ENCODE data around the gene COL4A1. TPM values are rescaled to one million over a fixed set of nuclear protein-coding genes. Genes with fewer than 3 reads are reported as not detected.

COL4A1 gene
- total and polyA plus RNA-seq, 2 of the 13 experiments (the other 11 are each of a cell fraction or from before 2014, with no cell fraction given) = not detected

- intact Hi-C loops (cut with micrococcal nuclease; ENCODE audit: unreplicated experiment) (no loop called here), in situ Hi-C loops (cut with HindIII; ENCODE audit: extremely low pct_ligation_motif_present, low pct_unique_long_range_greater_than_20kb) (no loop called here)
- H3K9ac ChIP-seq (ENCODE audit: insufficient read depth, low read depth, low read length) = no peak overlapping the region
- no peaks in the 10 kb centered on the region for H4K20me1 ChIP-seq (ENCODE audit: insufficient read depth, low read length)
- H3K27me3 ChIP-seq (ENCODE audit: control insufficient read depth in 1 of 2, insufficient read depth in 2 of 2, low read length in 2 of 2) = peaks cover 0 to 27% of the 10 kb centered on the region in 2 experiments; a peak in 3 of 5 replicates
- ChIA-PET CTCF (ENCODE audit: low intra/inter-chr PET ratio, low total read pairs) (no interaction called here), POLR2A (no interaction called here)
- no peaks in the 10 kb centered on the region for H3K9me3 ChIP-seq (ENCODE audit: low read length)
- DNase-seq (ENCODE audit: low spot score) = no peak
- no peak overlapping the region for H2AFZ ChIP-seq (ENCODE audit: low read length)
- FAIRE-seq = no peak
- no TSS peak for BruUV-seq (replicated peaks)
- WGBS (ENCODE audit: low lambda C conversion rate) = 29% methylated on average over 3 of the region's 3 CpGs
- H3K4me3 ChIP-seq (replicated peaks in 1 of 3; ENCODE audit: insufficient read depth in 1 of 3, low read depth in 2 of 3, low read length in 3 of 3) = no peak overlapping the region
- H3K4me2 ChIP-seq (ENCODE audit: low read depth, low read length) = no peak overlapping the region
- H3K4me1 ChIP-seq (ENCODE audit: insufficient read depth, low read length) = no peaks in the 10 kb centered on the region
- H3K36me3 ChIP-seq (replicated peaks in 1 of 2; ENCODE audit: control insufficient read depth in 1 of 2, insufficient read depth in 2 of 2, low read length in 2 of 2) = no peaks in the 10 kb centered on the region
- no peaks in the 10 kb centered on the region for H3K79me2 ChIP-seq (ENCODE audit: insufficient read depth, low read length)
- H3K27ac ChIP-seq (ENCODE audit: extremely low read length, insufficient read depth, low read length) = no peak overlapping the region
- TF ChIP-seq, protein P1, sequence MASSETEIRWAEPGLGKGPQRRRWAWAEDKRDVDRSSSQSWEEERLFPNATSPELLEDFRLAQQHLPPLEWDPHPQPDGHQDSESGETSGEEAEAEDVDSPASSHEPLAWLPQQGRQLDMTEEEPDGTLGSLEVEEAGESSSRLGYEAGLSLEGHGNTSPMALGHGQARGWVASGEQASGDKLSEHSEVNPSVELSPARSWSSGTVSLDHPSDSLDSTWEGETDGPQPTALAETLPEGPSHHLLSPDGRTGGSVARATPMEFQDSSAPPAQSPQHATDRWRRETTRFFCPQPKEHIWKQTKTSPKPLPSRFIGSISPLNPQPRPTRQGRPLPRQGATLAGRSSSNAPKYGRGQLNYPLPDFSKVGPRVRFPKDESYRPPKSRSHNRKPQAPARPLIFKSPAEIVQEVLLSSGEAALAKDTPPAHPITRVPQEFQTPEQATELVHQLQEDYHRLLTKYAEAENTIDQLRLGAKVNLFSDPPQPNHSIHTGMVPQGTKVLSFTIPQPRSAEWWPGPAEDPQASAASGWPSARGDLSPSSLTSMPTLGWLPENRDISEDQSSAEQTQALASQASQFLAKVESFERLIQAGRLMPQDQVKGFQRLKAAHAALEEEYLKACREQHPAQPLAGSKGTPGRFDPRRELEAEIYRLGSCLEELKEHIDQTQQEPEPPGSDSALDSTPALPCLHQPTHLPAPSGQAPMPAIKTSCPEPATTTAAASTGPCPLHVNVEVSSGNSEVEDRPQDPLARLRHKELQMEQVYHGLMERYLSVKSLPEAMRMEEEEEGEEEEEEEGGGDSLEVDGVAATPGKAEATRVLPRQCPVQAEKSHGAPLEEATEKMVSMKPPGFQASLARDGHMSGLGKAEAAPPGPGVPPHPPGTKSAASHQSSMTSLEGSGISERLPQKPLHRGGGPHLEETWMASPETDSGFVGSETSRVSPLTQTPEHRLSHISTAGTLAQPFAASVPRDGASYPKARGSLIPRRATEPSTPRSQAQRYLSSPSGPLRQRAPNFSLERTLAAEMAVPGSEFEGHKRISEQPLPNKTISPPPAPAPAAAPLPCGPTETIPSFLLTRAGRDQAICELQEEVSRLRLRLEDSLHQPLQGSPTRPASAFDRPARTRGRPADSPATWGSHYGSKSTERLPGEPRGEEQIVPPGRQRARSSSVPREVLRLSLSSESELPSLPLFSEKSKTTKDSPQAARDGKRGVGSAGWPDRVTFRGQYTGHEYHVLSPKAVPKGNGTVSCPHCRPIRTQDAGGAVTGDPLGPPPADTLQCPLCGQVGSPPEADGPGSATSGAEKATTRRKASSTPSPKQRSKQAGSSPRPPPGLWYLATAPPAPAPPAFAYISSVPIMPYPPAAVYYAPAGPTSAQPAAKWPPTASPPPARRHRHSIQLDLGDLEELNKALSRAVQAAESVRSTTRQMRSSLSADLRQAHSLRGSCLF (CRISPR knock-in tag; IDR thresholded peaks at IDR 0.05; ENCODE audit: borderline replicate concordance) = no peak
- TF ChIP-seq FOXA3 (CRISPR knock-in tag; IDR thresholded peaks at IDR 0.05) (no peak), ZNF672 (CRISPR knock-in tag; IDR thresholded peaks at IDR 0.05) (no peak), SKIL (CRISPR knock-in tag; IDR thresholded peaks at IDR 0.05; ENCODE audit: borderline replicate concordance) (no peak), DNMT3B (CRISPR knock-in tag; conservative IDR thresholded peaks at IDR 0.05) (no peak), HNRNPLL (IDR thresholded peaks at IDR 0.05; ENCODE audit: low read depth, low read length, poor library complexity, severe bottlenecking) (no peak)
- TF ChIP-seq, protein P2, sequence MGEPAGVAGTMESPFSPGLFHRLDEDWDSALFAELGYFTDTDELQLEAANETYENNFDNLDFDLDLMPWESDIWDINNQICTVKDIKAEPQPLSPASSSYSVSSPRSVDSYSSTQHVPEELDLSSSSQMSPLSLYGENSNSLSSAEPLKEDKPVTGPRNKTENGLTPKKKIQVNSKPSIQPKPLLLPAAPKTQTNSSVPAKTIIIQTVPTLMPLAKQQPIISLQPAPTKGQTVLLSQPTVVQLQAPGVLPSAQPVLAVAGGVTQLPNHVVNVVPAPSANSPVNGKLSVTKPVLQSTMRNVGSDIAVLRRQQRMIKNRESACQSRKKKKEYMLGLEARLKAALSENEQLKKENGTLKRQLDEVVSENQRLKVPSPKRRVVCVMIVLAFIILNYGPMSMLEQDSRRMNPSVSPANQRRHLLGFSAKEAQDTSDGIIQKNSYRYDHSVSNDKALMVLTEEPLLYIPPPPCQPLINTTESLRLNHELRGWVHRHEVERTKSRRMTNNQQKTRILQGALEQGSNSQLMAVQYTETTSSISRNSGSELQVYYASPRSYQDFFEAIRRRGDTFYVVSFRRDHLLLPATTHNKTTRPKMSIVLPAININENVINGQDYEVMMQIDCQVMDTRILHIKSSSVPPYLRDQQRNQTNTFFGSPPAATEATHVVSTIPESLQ (CRISPR knock-in tag; conservative IDR thresholded peaks at IDR 0.05) = no peak
- ATAC-seq = no peak
These were observed 13.3 kb downstream of the COL4A1 start for GRCh38 chr13:110293649-110294048.
